GM10248 (cell line): ENCODE measurements around the gene GPR85.
"Not testable (repeated sequence)": the region's sequence is repeated elsewhere in the genome, so short reads cannot be mapped to it uniquely, and the experiment has no call there.

Experiments
- CTCF ChIA-PET: fragments of 300-600 bp; sonication (Branson Sonifier 250); formaldehyde crosslinking; extraction: SDS; loops from one replicate; lab custom pipeline; 2021; ENCODE audit warnings: antibody characterized with exemption; lab: Yijun Ruan, JAX
- POLR2A ChIA-PET: fragments of 350-650 bp; sonication (Branson Sonifier 250); formaldehyde crosslinking; extraction: SDS; loops from one replicate; lab custom pipeline; 2020; ENCODE audit warnings: antibody characterized with exemption; lab: Yijun Ruan, JAX
- DNase-seq: peaks from one replicate; pipeline ENCODE4 v3.0.0; 2012; ENCODE audit errors: extremely low spot score
- CTCF ChIP-seq: IDR thresholded peaks from 2 replicates; pipeline ENCODE4 v1.5.1; 2012; ENCODE audit warnings: mild to moderate bottlenecking, low read depth; ENCODE audit errors: extremely low read depth, missing control alignments, control extremely low read depth

GPR85 gene

GRCh38 chr7:113119429-113119828 is 32.8 kb upstream of the GPR85 start:
- no peak for TF ChIP-seq CTCF
- ChIA-PET POLR2A (no interaction called here), CTCF (no interaction called here)
- DNase-seq, result no peak

GRCh38 chr7:113118074-113118959 is 31.7 kb upstream of the GPR85 start, which contains the start of gene SMIM30:
Gene SMIM30 (minus strand): TSS chr7:113118554. CDS start chr7:113117578, 976 bp downstream.
- peak; percentile 84 for DNase-seq
- CTCF ChIA-PET, result no interaction called here
- TF ChIP-seq CTCF, result no peak
- POLR2A ChIA-PET, result no interaction called here

- POLR2A ChIA-PET, CTCF ChIA-PET, DNase-seq: not testable (repeated sequence)
Measured at GRCh38 chr7:113117374-113117774, 30.7 kb upstream of the GPR85 start.

- ChIA-PET CTCF (interaction anchor here (1.1 to 1.7 kb wide), 3 partner anchors 9 to 14 kb away, joined by 3 to 4 read pairs (median 3); no protein-coding TSS in a partner anchor), POLR2A (no interaction called here)
- TF ChIP-seq CTCF, result peak; percentile 13
- no peak for DNase-seq
Measured at GRCh38 chr7:113113912-113114311, 27.3 kb upstream of the GPR85 start.

GRCh38 chr7:113109718-113110117 is 23.1 kb upstream of the GPR85 start:
- CTCF ChIA-PET, result no interaction called here
- TF ChIP-seq CTCF, result no peak
- POLR2A ChIA-PET, result no interaction called here
- no peak for DNase-seq

- CTCF ChIA-PET, result interaction anchor here (0.9 kb wide), 1 partner anchor 13 kb away, joined by 3 read pairs; no protein-coding TSS in a partner anchor
- POLR2A ChIA-PET, result no interaction called here
Measured at GRCh38 chr7:113100121-113100603, 13.5 kb upstream of the GPR85 start.

More at GRCh38 chr7:113100121-113100603, 13.5 kb upstream of the GPR85 start:
- no peak for TF ChIP-seq CTCF
- DNase-seq, result no peak
